Fibroblast of pulmonary artery (primary cell): ENCODE measurements around the gene PVALEF.

Source experiments
- DNase-seq: peaks from one replicate; pipeline ENCODE4 v3.0.0-alpha.2; 2010; ENCODE audit warnings: low read depth
- H3K4me3 ChIP-seq: replicated peaks from 2 replicates; pipeline ENCODE4 v1.5.1; 2011; ENCODE audit warnings: low read depth, mild to moderate bottlenecking, control low read depth, low read length, moderate library complexity
- CTCF ChIP-seq: IDR thresholded peaks from 2 replicates; pipeline ENCODE4 v1.5.1; 2011; ENCODE audit warnings: mild to moderate bottlenecking, control low read depth, low read length, inconsistent platforms; ENCODE audit errors: missing control alignments

Gene PVALEF

GRCh38 chr17:81231766-81232581 lies 66.7 kb downstream of the PVALEF start:
- no peak for DNase-seq
- H3K4me3 ChIP-seq: no peak overlapping the region
- no peak for TF ChIP-seq CTCF
